TTC549 (cell line): ENCODE measurements around the gene BANK1.
"Not testable (repeated sequence)": the region's sequence is repeated elsewhere in the genome, so short reads cannot be mapped to it uniquely, and the experiment has no call there.

Source experiments
- FAIRE-seq: peaks from 2 replicates; lab custom pipeline; 2012; peaks lifted over from hg19 to GRCh38; lab: Jason Lieb, UNC

The BANK1 gene

GRCh38 chr4:101905527-101905926, 115.0 kb downstream of the BANK1 start:
- not testable (repeated sequence) for FAIRE-seq

- FAIRE-seq, result no peak
These were observed 120.3 kb downstream of the BANK1 start for GRCh38 chr4:101910786-101911373.

DNA sequence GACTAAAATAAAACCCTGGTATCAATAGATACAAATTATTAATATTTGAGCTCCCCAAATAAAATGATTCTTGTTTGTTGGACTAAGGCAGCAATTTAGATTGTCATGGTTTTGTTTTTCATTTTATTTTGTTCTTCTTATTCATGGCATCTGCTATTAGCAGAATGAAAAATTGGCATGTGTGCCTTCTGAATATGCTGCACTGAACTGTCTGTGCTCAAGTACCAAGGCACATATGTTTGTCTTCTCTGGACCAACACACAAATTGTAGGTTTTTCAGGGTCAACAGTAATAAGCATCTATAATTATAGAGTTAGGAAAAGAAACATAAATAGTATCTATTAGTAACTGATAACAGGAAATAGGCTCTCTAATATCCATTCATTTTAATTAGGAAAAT, 121.1 kb downstream of the BANK1 start:
- FAIRE-seq, result no peak

DNA sequence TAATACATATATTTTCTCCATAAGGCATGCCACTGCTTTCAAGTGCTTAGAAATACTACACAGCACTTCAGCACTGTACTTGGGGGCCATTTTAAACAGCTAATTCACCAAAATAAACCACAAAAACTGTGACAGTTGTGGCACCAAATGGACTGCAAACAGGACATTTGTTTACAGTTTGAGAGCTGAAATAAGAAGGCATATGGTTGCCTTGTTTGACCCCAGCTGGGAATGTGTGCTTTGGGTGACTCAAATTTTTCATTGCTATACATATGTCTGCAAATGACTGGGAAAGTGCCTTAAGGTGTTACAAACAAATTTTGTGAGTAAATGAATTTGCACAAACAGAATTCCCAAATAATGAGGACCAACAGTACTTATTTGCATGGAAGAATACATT, 124.2 kb downstream of the BANK1 start:
- FAIRE-seq, result no peak

- FAIRE-seq, result no peak
These were observed 128.9 kb downstream of the BANK1 start for GRCh38 chr4:101919373-101919977.

DNA sequence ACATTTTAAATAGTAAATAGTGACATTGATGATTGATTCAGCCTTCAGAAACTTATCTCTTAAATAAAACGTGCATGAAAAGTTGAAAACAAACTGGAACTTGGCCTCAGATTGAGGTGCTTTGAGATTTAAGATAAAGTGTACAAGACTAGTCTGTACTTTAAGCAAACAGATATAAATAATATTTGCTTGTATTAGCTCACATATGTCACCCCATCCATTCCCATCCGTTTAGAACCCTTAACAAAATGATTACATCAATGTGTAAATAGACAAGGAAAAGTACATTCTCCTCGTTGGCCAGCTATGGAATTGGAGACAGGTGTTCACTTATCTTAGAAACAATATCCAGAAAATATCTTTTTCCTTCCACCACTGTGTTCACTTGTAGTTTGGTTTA, 130.8 kb downstream of the BANK1 start:
- FAIRE-seq, result no peak

DNA sequence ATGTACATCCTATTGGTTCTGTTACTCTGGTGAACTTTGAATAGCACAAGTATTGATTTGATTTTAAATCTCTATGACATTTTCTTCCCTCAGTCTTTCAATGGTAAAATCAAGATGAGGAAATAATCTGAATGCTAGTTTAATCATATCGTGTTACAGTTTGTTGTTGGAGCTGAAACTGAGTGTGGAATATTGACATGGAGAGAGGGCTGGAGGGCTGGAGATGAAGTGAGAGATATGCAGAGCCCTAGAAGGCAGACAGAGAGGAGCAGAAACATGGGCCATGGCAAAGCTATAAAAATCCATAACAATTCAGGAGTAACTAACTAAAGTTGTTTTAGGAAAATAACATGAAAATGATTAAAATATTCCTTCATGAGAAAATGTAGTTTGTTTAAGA, 141.1 kb downstream of the BANK1 start:
- FAIRE-seq, result no peak

GRCh38 chr4:101933855-101934254, 143.3 kb downstream of the BANK1 start:
- FAIRE-seq, result no peak

DNA sequence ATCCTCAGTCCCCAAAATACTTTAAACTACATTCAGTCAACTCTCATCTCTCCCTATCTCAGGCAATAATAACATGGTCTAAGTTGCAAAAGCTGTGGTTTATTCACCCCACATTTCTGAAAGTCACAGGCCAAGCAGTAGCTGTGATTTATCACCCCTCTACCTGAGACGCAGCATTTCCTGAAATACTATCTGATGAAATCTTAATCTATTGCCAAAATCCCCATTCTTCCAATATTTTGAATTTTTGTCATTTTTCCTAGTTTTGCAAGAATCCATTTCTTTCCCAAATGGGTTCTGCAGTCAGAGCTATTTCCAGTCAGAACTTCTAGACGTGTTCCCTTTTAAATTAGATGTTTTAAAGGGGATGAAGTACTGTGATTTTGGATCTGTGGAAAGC, 148.3 kb downstream of the BANK1 start:
- FAIRE-seq, result no peak

- FAIRE-seq, result no peak
These were observed 151.4 kb downstream of the BANK1 start for GRCh38 chr4:101941816-101942358.

GRCh38 chr4:101942891-101943290, 152.4 kb downstream of the BANK1 start:
- no peak for FAIRE-seq

DNA sequence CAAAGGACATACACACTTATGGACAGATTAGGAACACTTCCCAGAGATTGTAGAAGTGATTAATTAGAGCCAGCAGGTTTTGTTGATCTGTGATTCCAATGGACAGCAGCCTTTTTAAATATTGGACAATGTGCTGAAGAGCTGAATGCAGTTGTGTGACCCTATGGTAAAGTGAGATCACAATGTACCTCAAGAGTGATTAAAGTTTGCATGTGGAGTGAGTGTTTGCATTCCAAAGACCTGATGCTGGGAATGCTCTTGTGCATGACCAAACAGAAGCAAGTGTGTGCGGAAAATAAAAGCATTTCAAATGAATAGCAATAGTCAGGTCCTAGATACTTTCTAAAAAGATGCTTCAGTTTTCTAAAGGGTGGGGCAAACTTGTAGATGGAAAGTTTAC, 154.1 kb downstream of the BANK1 start:
- FAIRE-seq, result no peak

GRCh38 chr4:101948055-101948454, 157.5 kb downstream of the BANK1 start:
- FAIRE-seq, result no peak

DNA sequence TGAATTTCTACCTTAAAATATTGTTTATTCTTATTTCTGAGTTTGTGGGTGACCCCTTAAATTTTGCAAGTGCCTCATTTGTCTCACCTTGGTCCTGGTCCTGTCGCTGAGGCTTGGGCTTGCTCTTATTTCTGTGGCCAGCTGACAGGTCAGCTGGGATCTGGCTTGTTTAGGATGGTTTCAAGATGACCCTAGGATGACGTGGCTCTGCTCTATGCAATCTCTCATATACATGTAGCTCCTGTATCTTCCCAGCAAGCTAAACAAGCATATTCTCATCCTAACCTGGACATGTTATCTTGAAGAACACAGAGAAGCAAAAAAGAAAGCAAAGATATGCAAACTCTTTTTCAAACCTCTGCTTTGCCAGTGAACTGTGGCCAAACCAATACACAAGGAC, 158.4 kb downstream of the BANK1 start:
- FAIRE-seq, result no peak

DNA sequence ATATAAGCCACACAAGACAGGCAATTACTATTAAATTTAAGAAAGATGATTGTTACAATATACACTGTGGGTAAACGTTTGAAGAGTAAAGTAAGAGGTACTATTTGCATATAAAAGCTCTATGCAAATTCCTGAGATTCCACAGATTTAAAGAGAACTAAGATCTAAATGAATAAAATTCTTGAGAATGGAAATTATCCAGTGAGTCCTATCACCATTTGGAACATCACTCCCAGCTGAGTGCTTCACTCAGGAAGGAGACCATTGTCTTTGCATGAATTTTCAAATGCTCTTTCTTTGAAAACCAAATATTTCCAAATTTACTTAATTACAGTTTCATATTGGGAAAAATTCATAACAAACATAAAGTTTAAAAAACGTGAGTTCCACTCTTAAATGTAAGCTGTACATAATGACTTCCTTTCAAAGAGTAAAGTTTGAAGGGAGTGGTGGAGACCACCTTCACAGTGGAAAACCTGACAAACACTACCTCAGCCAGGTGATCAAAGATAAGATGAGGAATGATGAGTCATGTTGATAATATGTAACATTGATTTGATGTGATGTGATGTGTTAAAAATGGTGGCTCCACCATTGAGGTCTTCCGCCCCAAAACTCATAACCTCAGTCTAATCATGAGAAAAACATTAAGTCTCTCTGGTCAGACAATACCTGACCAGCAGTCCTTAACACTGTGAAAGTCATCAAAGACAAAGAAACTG, 159.9 kb downstream of the BANK1 start:
- no peak for FAIRE-seq

- FAIRE-seq, result no peak
These were observed 162.5 kb downstream of the BANK1 start for GRCh38 chr4:101952985-101953384.

- FAIRE-seq, result no peak
These were observed 163.4 kb downstream of the BANK1 start for GRCh38 chr4:101953949-101954348.

DNA sequence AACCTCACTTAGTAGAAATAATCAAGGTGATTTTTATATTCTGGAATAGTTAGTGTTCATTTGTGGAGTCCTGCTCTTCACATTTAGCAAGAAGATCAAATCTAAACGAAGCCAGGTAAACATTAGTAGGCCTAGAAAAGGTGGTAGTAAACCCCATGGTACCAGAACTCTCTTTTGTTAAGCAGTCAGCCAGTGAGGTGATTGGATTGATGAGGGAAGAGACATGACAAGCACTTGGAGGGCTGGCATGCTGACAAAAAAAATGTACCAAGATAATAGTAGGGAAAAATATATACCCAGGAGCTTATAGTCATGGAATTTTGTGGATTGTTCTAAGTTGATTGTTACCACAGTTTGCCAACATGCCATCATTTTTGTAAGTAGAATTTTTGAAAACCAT, 163.8 kb downstream of the BANK1 start:
- no peak for FAIRE-seq

DNA sequence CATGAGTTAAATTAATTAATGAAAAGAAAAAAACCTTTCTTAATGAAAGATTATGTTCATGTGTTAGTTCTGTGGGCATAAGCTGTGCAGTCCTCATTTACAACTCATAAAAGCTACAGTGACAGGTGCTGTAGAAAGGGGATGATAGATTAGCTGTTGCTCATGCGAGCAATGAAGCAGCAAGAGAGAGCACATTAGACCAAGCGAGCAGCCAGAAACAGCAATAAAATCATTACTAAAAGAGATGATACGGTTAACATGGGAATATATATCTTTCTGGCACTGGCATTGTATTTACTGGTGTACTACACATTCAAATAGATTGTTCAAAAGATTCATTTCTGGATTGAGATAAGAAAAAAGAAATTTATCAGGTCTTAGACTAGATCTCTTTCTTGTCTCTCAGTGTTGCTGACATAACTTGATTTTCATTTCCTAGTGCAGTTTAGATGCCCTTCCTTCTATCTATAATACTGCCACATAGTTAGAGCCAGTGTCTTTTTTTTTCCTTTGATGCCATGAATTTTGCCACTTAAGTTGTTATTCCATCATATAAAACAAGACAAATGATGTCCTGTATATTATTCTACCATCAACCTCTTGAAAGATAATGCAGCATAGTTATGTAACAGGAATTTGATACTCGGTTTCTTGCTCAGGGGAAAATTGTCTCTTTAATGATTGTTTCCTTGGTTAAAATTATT, 164.6 kb downstream of the BANK1 start:
- no peak for FAIRE-seq

DNA sequence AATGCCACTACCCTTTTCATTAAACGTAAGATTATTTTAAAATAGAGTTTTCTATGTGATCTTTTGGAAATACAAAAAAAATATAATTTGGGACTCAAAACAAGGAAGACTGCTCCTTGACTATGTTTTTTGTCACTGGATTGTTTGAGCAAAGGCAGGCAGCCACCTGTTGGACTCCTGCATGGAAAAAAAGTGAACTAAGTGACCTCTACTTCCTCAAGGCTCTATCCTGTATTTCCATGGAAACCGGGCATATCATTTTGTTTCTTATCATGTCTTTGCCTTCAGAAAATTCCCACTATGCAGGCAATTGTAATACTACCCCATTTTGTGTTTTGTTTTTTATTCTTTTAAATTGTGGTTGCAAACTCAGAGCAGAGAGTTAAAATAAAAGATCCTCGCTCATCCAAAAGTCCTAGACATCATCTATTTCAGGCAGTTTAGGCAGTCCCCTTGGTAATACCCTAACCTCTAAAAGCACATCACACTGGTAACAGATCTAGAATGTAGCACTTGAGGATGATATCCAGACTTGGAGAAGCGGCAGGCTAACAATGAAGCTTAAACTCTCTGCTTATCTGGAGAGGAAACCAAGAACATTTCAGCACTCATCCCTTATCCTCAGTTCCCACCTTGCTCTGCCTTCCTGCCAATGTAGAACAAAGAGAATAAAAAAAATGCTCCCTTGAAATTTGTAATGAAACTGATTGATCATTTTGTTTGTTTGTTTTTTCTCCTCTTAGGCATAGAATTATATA, 165.7 kb downstream of the BANK1 start:
- FAIRE-seq, result no peak

- FAIRE-seq, result no peak
These were observed 168.0 kb downstream of the BANK1 start for GRCh38 chr4:101958547-101958946.

GRCh38 chr4:101960431-101960830, 169.9 kb downstream of the BANK1 start:
- no peak for FAIRE-seq
